Measurements from ENCODE around the gene FLNC. TPM values are rescaled to one million over a fixed set of nuclear protein-coding genes. Genes with fewer than 3 reads are reported as not detected.

FLNC gene
- total RNA-seq, 4 donors from 2014 or later, result 21.3 to 234 (median 57.9) TPM

DNA sequence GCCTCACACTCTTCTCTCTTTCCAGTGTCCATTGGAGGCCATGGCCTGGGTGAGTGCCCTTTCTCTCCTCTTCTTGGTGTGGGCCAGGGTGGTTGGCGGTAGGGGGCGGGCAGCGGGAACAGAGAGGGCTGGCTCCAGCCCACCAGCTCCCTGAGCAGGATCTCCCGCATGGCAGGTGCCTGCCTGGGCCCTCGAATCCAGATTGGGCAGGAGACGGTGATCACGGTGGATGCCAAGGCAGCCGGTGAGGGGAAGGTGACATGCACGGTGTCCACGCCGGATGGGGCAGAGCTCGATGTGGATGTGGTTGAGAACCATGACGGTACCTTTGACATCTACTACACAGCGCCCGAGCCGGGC lies 18.9 kb downstream of the FLNC start:
- H3K9me3 ChIP-seq, result no peaks in the 10 kb centered on the region
- no peaks in the 10 kb centered on the region for H3K36me3 ChIP-seq
- in situ Hi-C loops (cut with MboI; ENCODE audit: low pct_ligation_motif_present in 1 of 4, low pct_unique_long_range_greater_than_20kb in 1 of 4, low sequenced_read_pairs in 3 of 4) (no loop called here), intact Hi-C loops (cut with DNase I; ENCODE audit: low total_unique reads) (no loop called here)
- H3K4me3 ChIP-seq, result no peak overlapping the region
- H3K4me1 ChIP-seq, result no peaks in the 10 kb centered on the region
- no peak overlapping the region for H3K27ac ChIP-seq
- no peak for DNase-seq
- H3K27me3 ChIP-seq, result no peaks in the 10 kb centered on the region
- TF ChIP-seq EP300 (IDR thresholded peaks at IDR 0.05; ENCODE audit: low read depth) (no peak), POLR2A (IDR thresholded peaks at IDR 0.05) (no peak), POLR2AphosphoS5 (IDR thresholded peaks at IDR 0.05) (no peak)
- TF ChIP-seq, protein P1, sequence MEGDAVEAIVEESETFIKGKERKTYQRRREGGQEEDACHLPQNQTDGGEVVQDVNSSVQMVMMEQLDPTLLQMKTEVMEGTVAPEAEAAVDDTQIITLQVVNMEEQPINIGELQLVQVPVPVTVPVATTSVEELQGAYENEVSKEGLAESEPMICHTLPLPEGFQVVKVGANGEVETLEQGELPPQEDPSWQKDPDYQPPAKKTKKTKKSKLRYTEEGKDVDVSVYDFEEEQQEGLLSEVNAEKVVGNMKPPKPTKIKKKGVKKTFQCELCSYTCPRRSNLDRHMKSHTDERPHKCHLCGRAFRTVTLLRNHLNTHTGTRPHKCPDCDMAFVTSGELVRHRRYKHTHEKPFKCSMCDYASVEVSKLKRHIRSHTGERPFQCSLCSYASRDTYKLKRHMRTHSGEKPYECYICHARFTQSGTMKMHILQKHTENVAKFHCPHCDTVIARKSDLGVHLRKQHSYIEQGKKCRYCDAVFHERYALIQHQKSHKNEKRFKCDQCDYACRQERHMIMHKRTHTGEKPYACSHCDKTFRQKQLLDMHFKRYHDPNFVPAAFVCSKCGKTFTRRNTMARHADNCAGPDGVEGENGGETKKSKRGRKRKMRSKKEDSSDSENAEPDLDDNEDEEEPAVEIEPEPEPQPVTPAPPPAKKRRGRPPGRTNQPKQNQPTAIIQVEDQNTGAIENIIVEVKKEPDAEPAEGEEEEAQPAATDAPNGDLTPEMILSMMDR (IDR thresholded peaks at IDR 0.05), result no peak
- 91% methylated on average over 16 of the region's 16 CpGs; no CpG with 5 or more reads in 1 of the 2 donors for WGBS, 2 donors (ENCODE audit: low coverage in 1 of 2)

DNA sequence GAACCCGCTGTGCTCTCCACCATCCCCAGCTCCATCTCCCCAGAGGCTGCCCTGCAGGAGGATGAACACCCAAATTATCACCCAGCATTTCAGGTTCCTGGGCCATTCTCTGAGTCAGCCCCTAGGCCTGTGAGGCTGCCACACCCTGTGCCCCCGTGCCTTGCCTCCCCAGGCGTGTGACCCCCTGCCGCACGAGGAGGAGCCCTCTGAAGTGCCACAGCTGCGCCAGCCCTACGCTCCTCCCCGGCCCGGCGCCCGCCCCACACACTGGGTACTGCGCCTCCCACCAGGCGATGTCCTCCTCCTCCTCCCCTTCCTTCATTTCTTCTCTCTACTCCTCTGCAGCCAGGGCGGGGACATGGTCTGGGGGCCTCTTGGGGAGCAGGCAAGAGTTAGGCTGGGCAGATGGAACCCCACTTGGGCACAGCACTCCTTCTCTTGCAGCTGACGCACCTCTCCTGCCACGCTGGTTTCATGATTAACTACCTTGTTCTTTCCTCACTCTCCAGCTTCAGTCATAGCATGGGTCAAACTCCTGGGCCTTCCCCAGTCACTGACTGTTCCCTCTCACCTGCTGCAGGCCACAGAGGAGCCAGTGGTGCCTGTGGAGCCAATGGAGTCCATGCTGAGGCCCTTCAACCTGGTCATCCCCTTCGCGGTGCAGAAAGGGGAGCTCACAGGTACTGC lies 19.7 kb downstream of the FLNC start:
- no peaks in the 10 kb centered on the region for H3K4me1 ChIP-seq
- intact Hi-C loops (cut with DNase I; ENCODE audit: low total_unique reads) (no loop called here), in situ Hi-C loops (cut with MboI; ENCODE audit: low pct_ligation_motif_present in 1 of 4, low pct_unique_long_range_greater_than_20kb in 1 of 4, low sequenced_read_pairs in 3 of 4) (loop anchor here in 2 of 4 donors (25.0 kb wide), 2 partner anchors 112 to 238 kb away; no protein-coding TSS in a partner anchor)
- no peaks in the 10 kb centered on the region for H3K9me3 ChIP-seq
- TF ChIP-seq POLR2A (IDR thresholded peaks at IDR 0.05) (no peak), EP300 (IDR thresholded peaks at IDR 0.05; ENCODE audit: low read depth) (no peak), POLR2AphosphoS5 (IDR thresholded peaks at IDR 0.05) (no peak)
- TF ChIP-seq, protein P1 (IDR thresholded peaks at IDR 0.05), result no peak
- 81% methylated on average over 18 of the region's 18 CpGs; no CpG with 5 or more reads in 1 of the 2 donors for WGBS, 2 donors (ENCODE audit: low coverage in 1 of 2)
- H3K27me3 ChIP-seq, result no peaks in the 10 kb centered on the region
- H3K27ac ChIP-seq, result no peak overlapping the region
- DNase-seq, result no peak
- H3K4me3 ChIP-seq, result no peak overlapping the region
- no peaks in the 10 kb centered on the region for H3K36me3 ChIP-seq

DNA sequence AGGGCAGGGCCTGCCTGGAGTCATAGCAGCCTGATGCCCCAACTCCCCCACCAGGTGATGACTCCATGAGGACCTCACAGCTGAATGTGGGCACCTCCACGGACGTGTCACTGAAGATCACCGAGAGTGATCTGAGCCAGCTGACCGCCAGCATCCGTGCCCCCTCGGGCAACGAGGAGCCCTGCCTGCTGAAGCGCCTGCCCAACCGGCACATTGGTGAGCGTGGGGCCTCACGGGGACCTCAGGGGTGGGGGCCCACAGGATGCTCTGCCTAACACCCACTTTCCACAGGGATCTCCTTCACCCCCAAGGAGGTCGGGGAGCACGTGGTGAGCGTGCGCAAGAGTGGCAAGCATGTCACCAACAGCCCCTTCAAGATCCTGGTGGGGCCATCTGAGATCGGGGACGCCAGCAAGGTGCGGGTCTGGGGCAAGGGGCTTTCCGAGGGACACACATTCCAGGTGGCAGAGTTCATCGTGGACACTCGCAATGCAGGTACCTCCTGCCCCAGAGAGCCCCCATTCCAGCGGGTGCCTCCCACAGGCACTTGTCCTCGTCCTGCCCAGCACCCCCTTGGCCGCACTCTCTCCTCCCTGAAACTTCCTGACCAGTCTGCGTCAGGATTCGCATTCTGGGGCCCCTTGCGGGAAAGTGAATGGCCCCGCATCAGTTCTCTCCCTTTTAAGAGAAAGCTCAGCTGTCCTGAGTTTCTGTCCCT lies 22.5 kb downstream of the FLNC start:
- no peaks in the 10 kb centered on the region for H3K9me3 ChIP-seq
- H3K4me3 ChIP-seq, result no peak overlapping the region
- WGBS, 2 donors (ENCODE audit: low coverage in 1 of 2), result 79 to 100% methylated on average over 3 to 26 of the region's 28 CpGs
- H3K4me1 ChIP-seq, result peaks cover 0 to 3% (median 0%) of the 10 kb centered on the region in 4 donors
- H3K27me3 ChIP-seq, result no peaks in the 10 kb centered on the region
- H3K27ac ChIP-seq, result no peak overlapping the region
- DNase-seq, result no peak
- TF ChIP-seq EP300 (IDR thresholded peaks at IDR 0.05; ENCODE audit: low read depth) (no peak), POLR2A (IDR thresholded peaks at IDR 0.05) (no peak), POLR2AphosphoS5 (IDR thresholded peaks at IDR 0.05) (no peak)
- TF ChIP-seq, protein P1 (IDR thresholded peaks at IDR 0.05), result no peak
- in situ Hi-C loops (cut with MboI; ENCODE audit: low pct_ligation_motif_present in 1 of 4, low pct_unique_long_range_greater_than_20kb in 1 of 4, low sequenced_read_pairs in 3 of 4) (loop anchor here in 2 of 4 donors (25.0 kb wide), 2 partner anchors 110 to 240 kb away; no protein-coding TSS in a partner anchor), intact Hi-C loops (cut with DNase I; ENCODE audit: low total_unique reads) (no loop called here)
- H3K36me3 ChIP-seq, result no peaks in the 10 kb centered on the region

DNA sequence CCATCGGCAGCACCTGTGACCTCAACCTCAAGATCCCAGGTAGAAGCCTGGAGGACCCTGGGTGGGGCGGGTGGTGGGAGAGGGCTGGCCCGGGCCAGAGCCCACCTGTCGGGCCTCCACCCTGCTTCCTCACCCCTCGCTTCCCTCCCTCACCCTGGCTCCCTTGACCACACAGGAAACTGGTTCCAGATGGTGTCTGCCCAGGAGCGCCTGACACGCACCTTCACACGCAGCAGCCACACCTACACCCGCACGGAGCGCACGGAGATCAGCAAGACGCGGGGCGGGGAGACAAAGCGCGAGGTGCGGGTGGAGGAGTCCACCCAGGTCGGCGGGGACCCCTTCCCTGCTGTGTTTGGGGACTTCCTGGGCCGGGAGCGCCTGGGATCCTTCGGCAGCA lies 23.6 kb downstream of the FLNC start:
- intact Hi-C loops (cut with DNase I; ENCODE audit: low total_unique reads) (no loop called here), in situ Hi-C loops (cut with MboI; ENCODE audit: low pct_ligation_motif_present in 1 of 4, low pct_unique_long_range_greater_than_20kb in 1 of 4, low sequenced_read_pairs in 3 of 4) (loop anchor here in 2 of 4 donors (25.0 kb wide), 2 partner anchors 109 to 241 kb away; no protein-coding TSS in a partner anchor)
- WGBS, 2 donors (ENCODE audit: low coverage in 1 of 2), result 60 to 76% methylated on average over 1 to 20 of the region's 23 CpGs
- H3K36me3 ChIP-seq, result no peaks in the 10 kb centered on the region
- no peak overlapping the region for H3K4me3 ChIP-seq
- TF ChIP-seq POLR2AphosphoS5 (IDR thresholded peaks at IDR 0.05), result no peak
- no peak for TF ChIP-seq EP300 (IDR thresholded peaks at IDR 0.05; ENCODE audit: low read depth)
- TF ChIP-seq POLR2A (IDR thresholded peaks at IDR 0.05), result no peak
- TF ChIP-seq, protein P1 (IDR thresholded peaks at IDR 0.05), result no peak
- H3K9me3 ChIP-seq, result no peaks in the 10 kb centered on the region
- peaks cover 0 to 6% (median 0%) of the 10 kb centered on the region in 4 donors for H3K4me1 ChIP-seq
- no peak overlapping the region for H3K27ac ChIP-seq
- DNase-seq, result no peak
- H3K27me3 ChIP-seq, result no peaks in the 10 kb centered on the region
